Skeletal muscle tissue (tissue), 4 donors: Measurements from ENCODE around the gene OR2V2. TPM values are rescaled to one million over a fixed set of nuclear protein-coding genes. Genes with fewer than 3 reads are reported as not detected.
A peak's percentile ranks its signal among the peaks of the same experiment; 100 is the strongest.

Experiments
- H3K27ac ChIP-seq: one replicate; pipeline ENCODE4 v1.7.0; 2013; ENCODE audit warnings: mild to moderate bottlenecking, low read depth, low read length, inconsistent platforms
- H3K27me3 ChIP-seq, 3 donors: one replicate each; pipeline ENCODE4 v1.7.0; 2013; ENCODE audit warnings: low read length in 3 of 3; ENCODE audit not compliant: control insufficient read depth in 3 of 3, insufficient read depth in 3 of 3
- H3K36me3 ChIP-seq, 3 donors: one replicate each; pipeline ENCODE4 v1.7.0; 2013; ENCODE audit warnings: low read length in 3 of 3; ENCODE audit not compliant: control insufficient read depth in 3 of 3, insufficient read depth in 3 of 3
- H3K4me1 ChIP-seq, 3 donors: one replicate each; pipeline ENCODE4 v1.7.0; 2013; ENCODE audit warnings: low read length in 3 of 3, mild to moderate bottlenecking in 3 of 3; ENCODE audit not compliant: control insufficient read depth in 3 of 3, insufficient read depth in 3 of 3
- H3K4me3 ChIP-seq, 3 donors: one replicate each; pipeline ENCODE4 v1.7.0; 2013; ENCODE audit warnings: low read length in 3 of 3
- H3K9ac ChIP-seq, 3 donors: one replicate each; pipeline ENCODE4 v1.7.0; 2013; ENCODE audit warnings: low read length in 3 of 3, mild to moderate bottlenecking in 3 of 3, moderate library complexity in 2 of 3, low read depth in 1 of 3
- H3K9me3 ChIP-seq, 3 donors: one replicate each; pipeline ENCODE4 v1.7.0; 2013; ENCODE audit warnings: low read length in 3 of 3; ENCODE audit not compliant: control insufficient read depth in 3 of 3
- total RNA-seq: library from RNA; depleted of rRNA; stranded (reverse); fragments of >200 nt; gene quantifications from one replicate; pipeline ENCODE4 v1.2.3, GENCODE V29; 2014
- donor health status: Osteomylitis.

OR2V2 gene
- total RNA-seq, 1 donor from 2014 or later = not detected

GRCh38 chr5:181188700-181189362, 41.4 kb downstream of the OR2V2 start:
- H3K27me3 ChIP-seq = no peaks in the 10 kb centered on the region
- peak overlapping the region; percentile 80 to 96 (median 92) for H3K4me3 ChIP-seq
- H3K27ac ChIP-seq = peak overlapping the region; percentile 57
- no peaks in the 10 kb centered on the region for H3K9me3 ChIP-seq
- peaks cover 21 to 45% (median 41%) of the 10 kb centered on the region in 3 donors for H3K4me1 ChIP-seq
- peak overlapping the region; percentile 63 to 92 (median 71) for H3K9ac ChIP-seq
- H3K36me3 ChIP-seq = no peaks in the 10 kb centered on the region

DNA sequence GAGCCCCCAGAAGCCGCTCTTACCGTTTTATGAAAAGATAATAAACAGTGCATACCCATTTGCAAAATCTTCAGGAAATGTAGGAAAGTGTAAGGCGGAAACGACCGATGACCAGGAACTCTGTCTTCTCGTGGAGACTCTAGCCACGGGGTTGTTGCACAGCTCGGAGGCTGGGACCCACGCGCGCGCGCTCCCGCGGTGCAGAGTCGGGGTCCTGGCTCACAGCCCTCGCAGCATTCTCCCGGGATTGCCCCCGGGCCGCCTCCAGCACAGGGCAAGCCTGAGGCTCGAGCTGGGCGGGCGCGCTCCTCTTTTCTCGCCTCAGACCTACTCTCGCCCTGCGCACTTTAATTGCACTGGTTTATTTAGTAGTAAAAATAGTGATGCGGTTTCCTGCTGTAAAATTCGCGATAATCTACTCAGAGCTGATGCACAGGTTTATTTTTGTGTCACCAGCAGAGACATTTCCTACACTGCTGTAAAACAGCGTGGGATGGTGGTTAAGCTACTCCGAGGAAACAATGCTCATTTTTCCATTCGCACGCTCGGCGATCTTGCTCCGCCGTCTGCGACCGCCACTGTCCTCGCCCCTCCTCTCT, 42.1 kb downstream of the OR2V2 start:
- Histone ChIP-seq H3K9me3 (no peaks in the 10 kb centered on the region), H3K27ac (peak overlapping the region; percentile 89), H3K4me1 (peaks cover 23 to 49% (median 46%) of the 10 kb centered on the region in 3 donors), H3K4me3 (peak overlapping the region; percentile 80 to 96 (median 92)), H3K27me3 (no peaks in the 10 kb centered on the region), H3K36me3 (peaks cover 0 to 3% (median 0%) of the 10 kb centered on the region in 3 donors), H3K9ac (peak overlapping the region; percentile 63 to 92 (median 71))

GRCh38 chr5:181189962-181190710, 42.8 kb downstream of the OR2V2 start:
- Histone ChIP-seq H3K4me1 (peaks cover 23 to 52% (median 52%) of the 10 kb centered on the region in 3 donors), H3K27ac (peak overlapping the region; percentile 89), H3K36me3 (peaks cover 3 to 10% (median 3%) of the 10 kb centered on the region in 3 donors), H3K4me3 (peak overlapping the region; percentile 80 to 96 (median 92)), H3K27me3 (no peaks in the 10 kb centered on the region), H3K9me3 (no peaks in the 10 kb centered on the region), H3K9ac (peak overlapping the region; percentile 63 to 92 (median 86))

GRCh38 chr5:181190711-181191525, 43.5 kb downstream of the OR2V2 start:
- Histone ChIP-seq H3K9ac (peak overlapping the region; percentile 63 to 92 (median 86)), H3K27me3 (no peaks in the 10 kb centered on the region), H3K36me3 (peaks cover 3 to 10% (median 7%) of the 10 kb centered on the region in 3 donors), H3K4me3 (peak overlapping the region; percentile 80 to 96 (median 92)), H3K27ac (peak overlapping the region; percentile 89), H3K9me3 (no peaks in the 10 kb centered on the region), H3K4me1 (peaks cover 23 to 52% (median 52%) of the 10 kb centered on the region in 3 donors)

- H3K36me3 ChIP-seq = peaks cover 3 to 11% (median 7%) of the 10 kb centered on the region in 3 donors
- H3K27me3 ChIP-seq = no peaks in the 10 kb centered on the region
- peak overlapping the region; percentile 86 to 92 (median 90) for H3K9ac ChIP-seq
- no peaks in the 10 kb centered on the region for H3K9me3 ChIP-seq
- H3K4me1 ChIP-seq = peaks cover 23 to 52% (median 52%) of the 10 kb centered on the region in 3 donors
- peak overlapping the region; percentile 80 to 96 (median 92) for H3K4me3 ChIP-seq
- H3K27ac ChIP-seq = peak overlapping the region; percentile 89
Observed at GRCh38 chr5:181191526-181192336, 44.3 kb downstream of the OR2V2 start.

DNA sequence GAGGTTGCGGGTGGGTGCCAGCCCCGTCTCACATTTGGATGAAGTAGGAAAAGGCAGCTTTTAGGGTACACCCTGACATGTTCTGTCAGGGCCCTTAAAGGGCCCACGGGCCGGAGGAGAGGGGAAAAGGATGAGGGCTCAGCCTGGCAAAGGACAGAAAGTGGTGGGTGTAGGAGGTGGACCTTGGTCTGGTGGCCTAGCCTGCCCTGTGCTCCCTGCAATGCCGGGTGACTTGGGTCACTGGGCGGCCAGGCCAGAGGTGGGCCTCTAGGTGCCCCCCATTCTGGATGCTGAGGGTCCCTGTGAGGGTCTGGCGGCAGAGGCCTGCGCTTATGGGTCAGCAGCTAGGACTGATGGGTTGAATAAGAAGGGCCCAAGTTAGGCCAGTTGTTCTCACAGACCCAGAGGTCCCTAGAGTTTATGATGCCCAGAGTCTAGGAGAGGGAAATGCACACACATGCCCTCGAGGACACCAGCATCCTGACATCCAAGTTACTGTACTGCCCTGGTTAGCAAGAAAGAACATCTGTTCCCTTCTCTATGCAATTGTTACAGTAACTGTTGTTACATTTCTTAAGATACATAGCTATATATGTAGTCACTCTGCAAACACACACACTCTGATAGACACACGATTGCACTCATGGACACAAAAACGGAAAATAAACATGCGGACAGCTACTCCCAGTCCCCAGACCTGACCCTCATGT, 45.1 kb downstream of the OR2V2 start:
- no peaks in the 10 kb centered on the region for H3K9me3 ChIP-seq
- peak overlapping the region; percentile 80 to 96 (median 92) for H3K4me3 ChIP-seq
- no peaks in the 10 kb centered on the region for H3K27me3 ChIP-seq
- peak overlapping the region; percentile 86 to 92 (median 90) for H3K9ac ChIP-seq
- peaks cover 7 to 18% (median 15%) of the 10 kb centered on the region in 3 donors for H3K36me3 ChIP-seq
- peak overlapping the region; percentile 89 for H3K27ac ChIP-seq
- peaks cover 23 to 51% (median 50%) of the 10 kb centered on the region in 3 donors for H3K4me1 ChIP-seq

- Histone ChIP-seq H3K9me3 (no peaks in the 10 kb centered on the region), H3K27ac (peak overlapping the region; percentile 89), H3K27me3 (no peaks in the 10 kb centered on the region), H3K4me1 (peaks cover 23 to 57% (median 53%) of the 10 kb centered on the region in 3 donors), H3K4me3 (no peak overlapping the region), H3K36me3 (peaks cover 12 to 30% (median 19%) of the 10 kb centered on the region in 3 donors), H3K9ac (peak overlapping the region in 1 of 3 donors; percentile 54)
Observed at GRCh38 chr5:181193656-181194055, 46.3 kb downstream of the OR2V2 start.

DNA sequence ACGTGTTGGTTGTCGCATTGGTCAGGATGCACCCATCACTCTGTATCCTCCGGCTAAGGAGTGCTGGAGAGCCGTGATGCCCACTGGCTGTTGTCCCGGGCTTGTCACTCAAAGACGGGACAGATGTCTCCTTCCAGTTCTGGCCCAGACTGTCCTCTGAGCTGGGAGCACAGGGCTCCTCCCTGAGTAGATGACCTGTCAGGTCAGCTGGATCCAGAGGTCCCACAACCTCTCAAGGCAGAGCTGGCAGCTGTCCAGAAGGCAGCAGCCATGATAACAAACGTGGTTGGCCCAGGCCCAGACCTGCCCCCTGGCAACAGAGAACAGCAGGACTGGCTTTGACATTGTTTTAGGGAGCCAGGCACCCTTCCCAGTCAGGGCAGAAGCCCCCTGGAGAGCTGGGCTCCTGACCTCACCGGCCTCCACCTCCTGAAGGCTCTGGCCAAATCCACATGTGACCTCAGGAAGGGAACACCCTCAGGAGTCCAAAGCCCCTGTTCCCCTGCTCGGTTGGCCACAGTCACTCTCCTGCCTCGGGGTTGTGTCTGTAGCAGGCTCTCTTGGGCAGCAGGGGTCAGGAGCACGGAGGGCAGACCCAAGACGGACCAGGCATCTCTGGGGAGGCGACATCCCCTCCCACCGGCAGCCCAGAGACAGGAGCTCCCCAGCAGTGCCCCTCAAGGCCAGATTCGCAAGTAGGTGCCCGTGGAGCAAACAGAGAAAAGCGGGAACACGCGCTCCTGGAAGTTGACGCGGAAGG, 47.3 kb downstream of the OR2V2 start:
- peak overlapping the region; percentile 59 for H3K27ac ChIP-seq
- H3K9ac ChIP-seq = peak overlapping the region in 1 of 3 donors; percentile 54
- no peaks in the 10 kb centered on the region for H3K27me3 ChIP-seq
- H3K9me3 ChIP-seq = no peaks in the 10 kb centered on the region
- H3K4me3 ChIP-seq = no peak overlapping the region
- peaks cover 22 to 39% (median 25%) of the 10 kb centered on the region in 3 donors for H3K36me3 ChIP-seq
- H3K4me1 ChIP-seq = peaks cover 17 to 51% (median 49%) of the 10 kb centered on the region in 3 donors
